ENCODE data around the gene RALGPS2. TPM values are rescaled to one million over a fixed set of nuclear protein-coding genes. Genes with fewer than 3 reads are reported as not detected.

RALGPS2 gene, protein sequence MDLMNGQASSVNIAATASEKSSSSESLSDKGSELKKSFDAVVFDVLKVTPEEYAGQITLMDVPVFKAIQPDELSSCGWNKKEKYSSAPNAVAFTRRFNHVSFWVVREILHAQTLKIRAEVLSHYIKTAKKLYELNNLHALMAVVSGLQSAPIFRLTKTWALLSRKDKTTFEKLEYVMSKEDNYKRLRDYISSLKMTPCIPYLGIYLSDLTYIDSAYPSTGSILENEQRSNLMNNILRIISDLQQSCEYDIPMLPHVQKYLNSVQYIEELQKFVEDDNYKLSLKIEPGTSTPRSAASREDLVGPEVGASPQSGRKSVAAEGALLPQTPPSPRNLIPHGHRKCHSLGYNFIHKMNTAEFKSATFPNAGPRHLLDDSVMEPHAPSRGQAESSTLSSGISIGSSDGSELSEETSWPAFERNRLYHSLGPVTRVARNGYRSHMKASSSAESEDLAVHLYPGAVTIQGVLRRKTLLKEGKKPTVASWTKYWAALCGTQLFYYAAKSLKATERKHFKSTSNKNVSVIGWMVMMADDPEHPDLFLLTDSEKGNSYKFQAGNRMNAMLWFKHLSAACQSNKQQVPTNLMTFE
- 13.0 and 21.4 TPM in 2 replicates for total RNA-seq

GRCh38 chr1:178724728-178725465 lies at the start of gene RALGPS2:
Gene RALGPS2, plus strand, starts transcription at chr1:178725244. Its CDS starts 51,521 bp downstream, at chr1:178776765.

DNA sequence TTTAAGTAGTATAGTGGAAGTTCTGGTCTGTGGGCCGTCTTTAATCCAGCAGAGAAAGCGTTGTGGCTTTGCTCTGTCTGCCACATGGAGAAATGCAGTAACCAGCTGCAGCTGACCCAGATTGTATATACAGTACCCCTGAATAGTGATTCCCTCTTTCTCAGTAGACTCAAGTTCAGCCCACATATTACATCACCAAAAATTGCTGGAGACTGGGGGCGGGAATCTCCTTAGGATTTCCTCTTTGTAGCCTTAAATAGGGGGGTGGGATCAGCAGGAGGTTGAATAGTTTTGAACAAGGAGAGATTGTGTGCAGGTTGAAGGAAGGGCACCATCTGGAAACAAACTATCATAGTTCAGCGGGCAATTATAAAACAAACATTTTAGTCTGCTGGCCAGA lies 145.9 kb downstream of the RALGPS2 start, which contains the start of gene ANGPTL1:
ANGPTL1 (minus strand) TSS at position 134 of the 400 bp plus-strand sequence. CDS start 5,301 bp downstream, outside the sequence.

Other genes with a start within 250 kb of the RALGPS2 start
- gene CLEC20A, start 228.3 kb upstream of the RALGPS2 start, total RNA-seq, result 1.4 TPM in 1 of 2 replicates, not detected in the other
- not detected in 2 replicates for gene TEX35, start 212.1 kb upstream of the RALGPS2 start, total RNA-seq
- gene ANGPTL1, start 145.8 kb downstream of the RALGPS2 start, total RNA-seq, result 2.3 and 6.9 TPM in 2 replicates